22Rv1 (cell line): ENCODE results near the gene OTUD5.

Source experiments
- H3K27ac ChIP-seq: fragments of 450-650 bp; 2 replicates; pipeline ENCODE4 v1.5.1; 2017
- ZFX ChIP-seq: fragments of 450-650 bp; IDR thresholded peaks from 2 replicates; pipeline ENCODE4 v1.6.1; 2017; ENCODE audit warnings: antibody characterized with exemption, borderline replicate concordance
- TF ChIP-seq, protein P1 (sequence below): fragments of 450-650 bp; IDR thresholded peaks from 2 replicates; pipeline ENCODE4 v1.5.1; 2017; ENCODE audit warnings: mild to moderate bottlenecking

OTUD5 gene, protein sequence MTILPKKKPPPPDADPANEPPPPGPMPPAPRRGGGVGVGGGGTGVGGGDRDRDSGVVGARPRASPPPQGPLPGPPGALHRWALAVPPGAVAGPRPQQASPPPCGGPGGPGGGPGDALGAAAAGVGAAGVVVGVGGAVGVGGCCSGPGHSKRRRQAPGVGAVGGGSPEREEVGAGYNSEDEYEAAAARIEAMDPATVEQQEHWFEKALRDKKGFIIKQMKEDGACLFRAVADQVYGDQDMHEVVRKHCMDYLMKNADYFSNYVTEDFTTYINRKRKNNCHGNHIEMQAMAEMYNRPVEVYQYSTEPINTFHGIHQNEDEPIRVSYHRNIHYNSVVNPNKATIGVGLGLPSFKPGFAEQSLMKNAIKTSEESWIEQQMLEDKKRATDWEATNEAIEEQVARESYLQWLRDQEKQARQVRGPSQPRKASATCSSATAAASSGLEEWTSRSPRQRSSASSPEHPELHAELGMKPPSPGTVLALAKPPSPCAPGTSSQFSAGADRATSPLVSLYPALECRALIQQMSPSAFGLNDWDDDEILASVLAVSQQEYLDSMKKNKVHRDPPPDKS

DNA sequence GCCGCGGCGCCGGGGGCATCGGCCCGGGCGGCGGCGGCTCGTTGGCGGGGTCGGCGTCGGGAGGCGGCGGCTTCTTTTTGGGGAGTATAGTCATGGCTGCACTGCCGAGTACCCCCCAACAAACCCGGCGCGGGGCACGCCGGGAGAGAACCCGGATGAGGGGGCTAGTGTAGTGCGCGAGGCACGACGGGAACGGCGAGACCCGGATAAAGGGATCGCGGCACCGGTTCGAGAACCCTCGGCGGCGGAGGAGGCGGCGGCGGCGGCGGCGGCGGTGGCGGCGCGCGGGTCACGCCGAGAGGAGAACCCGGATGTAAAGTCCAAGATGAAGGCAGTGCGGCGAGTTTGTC, at the start of gene OTUD5:
OTUD5 (minus strand) TSS at position 131 of the 350 bp plus-strand sequence; CDS start at position 94, 37 bp downstream.
- H3K27ac ChIP-seq: peak within 1 kb of the TSS; percentile 93
- TF ChIP-seq ZFX: no peak
- TF ChIP-seq, protein P1, sequence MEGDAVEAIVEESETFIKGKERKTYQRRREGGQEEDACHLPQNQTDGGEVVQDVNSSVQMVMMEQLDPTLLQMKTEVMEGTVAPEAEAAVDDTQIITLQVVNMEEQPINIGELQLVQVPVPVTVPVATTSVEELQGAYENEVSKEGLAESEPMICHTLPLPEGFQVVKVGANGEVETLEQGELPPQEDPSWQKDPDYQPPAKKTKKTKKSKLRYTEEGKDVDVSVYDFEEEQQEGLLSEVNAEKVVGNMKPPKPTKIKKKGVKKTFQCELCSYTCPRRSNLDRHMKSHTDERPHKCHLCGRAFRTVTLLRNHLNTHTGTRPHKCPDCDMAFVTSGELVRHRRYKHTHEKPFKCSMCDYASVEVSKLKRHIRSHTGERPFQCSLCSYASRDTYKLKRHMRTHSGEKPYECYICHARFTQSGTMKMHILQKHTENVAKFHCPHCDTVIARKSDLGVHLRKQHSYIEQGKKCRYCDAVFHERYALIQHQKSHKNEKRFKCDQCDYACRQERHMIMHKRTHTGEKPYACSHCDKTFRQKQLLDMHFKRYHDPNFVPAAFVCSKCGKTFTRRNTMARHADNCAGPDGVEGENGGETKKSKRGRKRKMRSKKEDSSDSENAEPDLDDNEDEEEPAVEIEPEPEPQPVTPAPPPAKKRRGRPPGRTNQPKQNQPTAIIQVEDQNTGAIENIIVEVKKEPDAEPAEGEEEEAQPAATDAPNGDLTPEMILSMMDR: no peak

DNA sequence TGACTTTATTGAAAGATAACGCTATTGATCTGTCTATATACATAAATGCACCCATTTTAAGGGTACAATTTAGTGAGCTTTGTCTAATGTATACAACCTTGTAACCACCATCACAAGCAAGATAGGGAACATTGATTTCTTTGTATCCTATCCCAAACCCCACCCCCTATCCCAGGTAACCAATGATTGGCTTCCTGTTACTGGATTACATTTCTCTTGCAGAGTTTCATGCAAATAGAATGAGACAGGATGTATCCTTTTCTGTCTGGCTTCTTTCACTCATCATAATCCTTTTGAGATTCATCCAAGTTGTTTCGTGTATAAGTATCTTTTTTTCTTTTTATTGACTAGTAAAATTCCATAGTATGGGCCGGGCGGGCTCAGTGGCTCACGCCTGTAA, 46.3 kb upstream of the OTUD5 start:
- peak overlapping the region; percentile 84 for H3K27ac ChIP-seq
- no peak for TF ChIP-seq ZFX
- TF ChIP-seq, protein P1: no peak

DNA sequence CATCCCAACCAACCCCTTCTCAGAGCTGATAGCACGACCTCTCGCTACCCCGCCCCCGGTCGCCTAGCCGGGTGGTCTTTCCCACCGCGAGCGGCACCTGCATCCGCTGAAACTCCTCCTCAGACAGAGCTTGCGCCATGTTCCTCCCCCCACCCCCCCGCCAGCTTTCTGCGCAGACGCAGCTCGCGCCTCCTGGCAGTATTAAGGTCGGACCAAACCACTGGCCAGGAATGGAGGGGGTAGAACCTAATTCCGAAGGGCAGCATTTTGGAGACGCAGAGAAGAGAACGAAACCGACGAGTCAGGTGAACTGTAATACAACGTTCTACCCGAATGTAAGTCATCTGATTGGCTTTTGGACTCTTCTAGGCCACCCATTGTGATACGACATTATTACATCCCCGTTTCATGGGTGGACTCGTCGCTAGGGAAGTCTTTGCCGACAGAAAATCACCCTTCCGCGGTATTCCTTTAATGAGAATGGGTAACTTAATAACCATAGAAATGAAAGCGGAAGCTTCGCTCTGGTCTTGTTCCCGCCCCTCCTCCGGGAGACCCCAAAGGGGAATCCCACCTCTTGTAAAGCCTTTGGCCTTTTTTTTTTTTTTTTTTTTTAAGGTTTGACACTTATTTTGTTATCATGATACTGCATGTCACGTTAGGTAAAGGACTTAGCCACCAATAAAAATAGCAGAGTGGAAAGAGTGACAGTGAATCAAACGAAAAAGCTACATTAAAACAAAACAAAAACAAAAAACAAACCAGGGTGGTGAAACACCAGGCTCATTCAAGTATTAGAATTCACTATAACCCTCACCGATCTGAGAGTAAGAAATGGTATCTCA, 44.9 kb upstream of the OTUD5 start, which contains the start of gene GRIPAP1:
GRIPAP1 (minus strand) TSS at position 174 of the 845 bp plus-strand sequence; CDS start at position 139, 35 bp downstream.
- peak within 1 kb of the TSS; percentile 84 for H3K27ac ChIP-seq
- TF ChIP-seq ZFX: no peak
- TF ChIP-seq, protein P1: no peak

DNA sequence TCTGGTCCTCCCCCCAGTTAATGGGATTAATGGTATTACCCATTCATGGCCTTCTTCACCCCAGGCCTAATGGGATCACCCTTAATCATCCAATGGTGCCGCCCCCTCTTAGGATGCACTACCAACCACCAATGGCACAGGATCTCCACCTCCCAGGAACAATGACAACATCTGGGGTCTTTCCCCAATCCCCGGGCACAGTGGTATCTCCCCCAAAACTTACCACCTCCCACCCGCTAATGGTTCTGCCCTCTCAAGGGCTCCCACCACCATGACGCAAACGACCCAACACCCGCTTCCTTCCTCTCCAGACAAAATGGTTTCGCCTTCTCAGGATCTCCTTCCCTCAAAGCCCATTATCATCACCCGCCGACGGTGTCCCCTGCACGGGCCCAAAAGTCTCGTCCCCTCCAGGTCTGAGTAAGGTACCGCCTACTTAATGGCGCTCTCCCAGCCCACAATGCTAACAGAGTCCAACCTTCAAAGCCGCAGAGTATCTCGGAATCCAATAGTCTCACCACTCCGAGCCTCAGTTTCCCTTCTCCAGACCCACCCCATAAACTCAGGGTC, 44.2 kb upstream of the OTUD5 start:
- TF ChIP-seq, protein P1: no peak
- TF ChIP-seq ZFX: no peak
- peak overlapping the region; percentile 84 for H3K27ac ChIP-seq

DNA sequence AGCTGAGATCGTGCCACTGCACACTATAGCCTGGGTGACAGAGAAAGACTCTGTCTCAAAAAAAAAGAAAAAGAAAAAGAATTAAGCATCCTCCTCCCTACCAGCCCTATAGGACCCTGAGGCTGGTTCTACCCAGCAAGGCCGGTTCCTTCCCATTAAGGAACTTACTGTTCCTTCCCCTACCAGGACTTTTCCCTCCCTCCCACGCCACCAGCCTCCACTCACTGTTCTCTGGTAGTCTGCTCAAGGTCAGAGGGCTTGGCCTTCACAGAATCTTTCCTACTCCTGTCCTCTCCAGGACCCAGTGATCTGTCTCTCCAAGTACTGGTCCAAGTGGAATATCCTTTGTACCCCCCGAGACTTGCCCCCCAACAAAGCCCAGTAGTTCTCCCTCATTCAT, 43.2 kb upstream of the OTUD5 start:
- TF ChIP-seq, protein P1: no peak
- no peak for TF ChIP-seq ZFX
- H3K27ac ChIP-seq: no peak overlapping the region

DNA sequence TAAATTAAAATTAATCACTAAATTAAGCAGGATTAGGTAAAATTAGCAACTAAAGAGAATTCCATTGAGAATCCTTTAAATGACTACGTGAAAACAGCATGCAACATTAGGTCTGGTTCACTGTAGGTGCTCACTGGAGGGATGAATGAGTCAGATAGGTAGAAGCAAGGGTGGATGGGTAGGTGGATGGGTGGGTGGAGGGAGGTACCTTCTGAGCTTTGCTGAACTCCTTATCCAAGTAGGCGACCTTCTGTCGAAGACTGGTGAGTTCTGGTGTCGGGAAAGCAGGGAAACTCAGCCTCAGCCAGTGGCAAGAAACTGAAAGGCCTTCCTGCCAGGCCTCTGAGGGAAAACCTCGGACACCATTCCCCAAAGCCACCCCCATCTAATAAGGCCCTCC, 41.6 kb upstream of the OTUD5 start:
- TF ChIP-seq, protein P1: no peak
- no peak for TF ChIP-seq ZFX

More for the DNA sequence above, 41.6 kb upstream of the OTUD5 start:
- H3K27ac ChIP-seq: no peak overlapping the region
